HG02642 (cell line): ENCODE results near the gene BLCAP.

ENCODE experiments used
- ATAC-seq: cut with Tn5 transposase; IDR thresholded peaks from one replicate; pipeline ENCODE4 v1.9.1; 2021; ENCODE audit warnings: mild to moderate bottlenecking; ENCODE audit not compliant: unreplicated experiment, poor library complexity

The BLCAP gene

DNA sequence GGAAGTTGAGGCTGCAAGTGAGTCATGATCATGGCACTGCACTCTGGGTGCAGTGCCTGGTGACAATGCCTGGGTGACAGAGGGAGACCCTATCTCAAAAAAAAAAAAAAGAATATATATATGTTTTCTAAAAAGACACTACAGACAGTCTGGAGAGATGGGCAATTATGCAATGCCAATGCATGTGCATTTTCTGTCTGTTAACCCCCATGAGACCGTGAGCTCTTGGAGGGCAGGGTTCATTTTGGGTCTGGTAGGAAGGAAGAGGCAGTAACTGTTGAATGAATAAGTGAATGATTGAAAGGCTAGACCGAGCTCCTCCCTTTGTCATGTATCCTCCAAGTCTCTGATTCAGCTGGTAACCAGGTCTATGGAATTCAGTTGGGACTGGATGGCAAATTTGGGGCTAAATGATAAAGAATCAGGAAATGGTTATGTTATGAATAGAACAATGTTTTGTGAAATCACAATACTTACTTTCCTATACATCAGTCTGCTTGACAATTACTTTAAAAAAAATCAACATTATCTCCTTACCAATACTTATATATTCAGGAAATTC is 5.6 kb upstream of the BLCAP start:
- no peak for ATAC-seq

DNA sequence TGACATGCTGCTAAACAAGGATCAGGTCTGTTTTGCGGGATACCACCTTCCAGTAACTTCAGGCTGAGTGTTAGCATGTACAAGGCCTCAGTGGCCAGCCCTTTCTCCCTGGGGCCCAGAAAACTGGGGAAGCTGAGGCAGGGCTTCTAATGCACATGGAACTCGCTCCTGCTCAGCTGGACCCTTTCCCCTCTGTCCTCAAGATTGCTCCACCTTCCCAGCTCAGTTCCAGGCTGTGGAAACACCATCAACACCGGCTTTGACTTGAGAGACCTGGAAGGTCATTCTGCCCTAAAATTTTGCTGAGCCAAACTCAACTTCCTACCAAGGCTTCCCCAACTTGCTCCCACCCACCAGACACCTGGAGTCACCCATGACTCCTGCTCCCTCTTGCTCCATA is 4.2 kb upstream of the BLCAP start:
- ATAC-seq = no peak

DNA sequence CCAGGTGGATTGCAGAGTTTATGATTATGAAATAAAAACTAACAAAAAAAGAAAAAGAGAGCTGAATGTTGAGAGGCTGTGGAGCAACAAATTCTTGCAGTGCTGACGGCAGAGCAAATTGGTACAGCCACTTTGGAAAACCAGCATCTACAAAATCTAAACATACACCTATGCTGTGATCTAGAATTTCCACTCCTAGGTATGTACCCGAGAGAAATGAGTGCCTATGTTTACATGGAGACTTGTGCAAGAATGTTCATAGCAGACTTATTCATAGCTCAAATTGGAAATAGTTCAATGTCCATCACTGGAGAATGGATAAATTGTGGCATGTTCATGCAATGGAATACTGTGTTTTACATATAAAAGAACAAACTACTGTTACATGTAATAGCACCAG is 3.0 kb upstream of the BLCAP start:
- no peak for ATAC-seq

DNA sequence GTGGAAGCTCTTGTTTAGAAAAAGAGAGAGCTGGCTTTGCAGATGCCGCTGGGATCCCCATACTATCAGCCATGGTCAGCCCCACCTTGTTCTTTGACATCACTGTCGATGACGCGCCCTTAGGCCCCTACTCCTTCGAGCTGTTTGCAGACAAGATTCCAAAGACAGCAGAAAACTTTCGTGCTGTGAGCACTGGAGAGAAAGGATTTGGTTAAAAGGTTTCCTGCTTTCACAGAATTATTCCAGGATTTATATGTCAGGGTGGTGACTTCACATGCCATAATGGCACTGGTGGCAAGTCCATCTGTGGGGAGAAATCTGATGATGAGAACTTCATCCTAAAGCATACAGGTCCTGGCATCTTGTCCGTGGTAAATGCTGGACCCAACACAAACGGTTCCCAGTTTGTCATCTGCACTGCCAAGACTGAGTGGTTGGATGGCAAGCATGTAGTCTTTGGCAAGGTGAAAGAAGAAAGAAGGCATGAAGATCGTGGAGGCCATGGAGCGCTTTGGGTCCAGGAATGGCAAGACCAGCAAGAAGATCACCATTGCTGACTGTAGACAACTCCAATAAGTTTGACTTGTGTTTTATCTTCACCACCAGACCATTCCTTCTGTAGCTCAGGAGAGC is 2.4 kb upstream of the BLCAP start:
- ATAC-seq = no peak

DNA sequence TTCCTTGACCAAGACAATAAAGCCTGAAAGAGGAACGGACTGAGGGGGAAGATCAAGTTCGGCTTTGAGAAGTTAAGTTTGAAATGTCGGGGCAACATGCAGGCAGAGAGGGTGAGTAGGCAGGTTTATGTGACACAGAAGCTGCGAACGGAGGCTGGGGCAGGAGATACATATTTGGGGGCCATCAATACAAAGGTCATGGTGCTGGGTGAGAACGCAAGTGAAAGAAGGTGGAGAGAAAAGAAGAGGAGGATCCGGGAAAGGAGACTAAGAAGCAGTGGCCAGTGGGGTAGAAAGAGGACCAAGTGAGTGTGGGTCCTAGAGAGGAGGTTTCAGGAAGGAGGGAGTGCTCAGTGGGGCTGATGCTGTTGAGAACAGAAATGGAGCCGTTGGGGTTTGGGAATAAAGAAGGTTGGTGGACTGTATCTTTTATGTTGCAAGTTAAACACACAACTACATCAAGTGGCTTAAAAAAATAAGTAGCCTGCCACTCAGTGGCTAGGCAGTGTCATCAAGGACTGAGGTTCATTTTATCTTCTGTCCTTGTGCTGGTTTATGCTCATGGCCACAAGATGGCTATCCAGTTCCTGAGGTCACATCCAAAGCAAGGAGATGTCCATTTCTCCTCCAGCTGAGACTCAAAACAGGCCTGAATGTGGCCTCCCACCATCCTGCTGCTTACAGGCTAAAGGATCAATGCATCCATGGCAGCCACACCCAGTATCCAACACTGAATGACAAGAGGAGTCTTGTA is 1.7 kb upstream of the BLCAP start:
- no peak for ATAC-seq

DNA sequence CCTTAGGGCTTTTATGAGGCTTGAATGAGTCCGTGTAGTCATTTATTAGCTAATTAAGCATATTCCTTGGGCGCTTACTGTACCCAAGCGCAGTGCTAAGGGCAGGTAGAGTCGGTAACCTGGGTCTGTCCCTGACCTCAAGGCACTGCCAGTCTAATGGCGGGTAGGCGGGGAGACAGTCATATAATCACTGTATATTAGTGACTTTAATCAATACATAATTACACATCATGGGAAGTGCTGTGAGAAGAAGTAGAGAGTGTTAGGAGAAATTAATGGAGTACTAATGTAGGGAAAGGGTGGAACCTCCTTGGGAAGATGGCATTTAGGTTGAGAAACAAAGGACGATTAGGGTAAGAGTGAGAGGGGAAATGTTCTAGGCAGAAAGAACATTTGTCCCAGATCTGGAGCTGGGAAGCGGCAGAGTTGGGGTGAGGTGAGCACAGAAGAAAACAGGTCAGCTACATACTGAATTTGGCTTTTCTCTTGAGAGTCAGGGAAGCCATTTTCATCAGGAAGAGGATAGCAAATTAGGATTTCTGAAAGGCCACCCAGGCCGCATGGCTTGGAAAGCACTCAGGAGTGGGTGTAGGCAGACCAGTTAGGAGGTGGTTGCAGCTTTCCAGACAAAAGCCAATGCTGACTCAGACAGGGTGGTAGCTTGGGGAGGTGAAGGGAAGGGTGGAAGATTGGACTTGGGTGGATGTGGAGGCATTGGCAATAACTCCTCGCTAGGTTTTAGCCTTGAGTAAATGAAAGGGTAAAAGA is 954 bp upstream of the BLCAP start:
- ATAC-seq = no peak

DNA sequence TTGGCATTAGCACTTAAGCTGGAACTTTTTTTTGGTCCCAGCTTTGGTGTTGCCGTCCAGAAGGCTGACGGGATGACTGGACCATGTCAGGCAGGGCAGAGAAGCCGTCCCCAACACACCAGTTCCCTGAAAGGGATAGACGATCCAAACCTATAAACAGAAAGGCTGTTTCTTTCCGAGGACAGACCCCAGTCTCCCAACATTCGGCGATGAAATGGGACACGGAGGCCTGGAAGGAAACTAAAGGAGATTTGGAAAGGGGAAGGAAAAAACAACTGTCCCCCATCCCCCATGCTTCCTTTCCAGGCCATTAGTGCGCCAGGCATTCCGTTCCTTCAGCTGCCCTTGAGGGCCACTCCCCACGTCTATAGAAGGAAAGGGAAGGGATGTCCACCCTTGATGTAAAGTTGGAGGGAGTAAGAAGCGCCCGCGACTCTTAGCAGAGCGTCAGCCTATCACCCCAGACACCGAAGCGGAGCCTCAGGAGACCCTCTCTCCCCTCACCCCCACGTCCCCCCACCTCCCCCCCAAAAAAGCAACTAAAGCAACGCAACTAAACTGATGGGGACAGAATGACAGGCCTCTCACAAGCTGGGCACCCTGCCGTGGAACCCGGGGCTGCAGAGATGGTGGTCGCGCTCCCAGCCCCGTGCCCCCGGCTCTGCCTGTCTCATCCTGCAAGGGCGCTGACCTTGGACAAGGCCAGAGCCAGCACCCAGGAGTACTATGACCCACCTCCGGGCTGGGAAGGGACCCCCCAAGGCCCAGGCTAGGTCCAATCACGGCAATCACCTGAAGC is 638 bp downstream of the BLCAP start:
- no peak for ATAC-seq

DNA sequence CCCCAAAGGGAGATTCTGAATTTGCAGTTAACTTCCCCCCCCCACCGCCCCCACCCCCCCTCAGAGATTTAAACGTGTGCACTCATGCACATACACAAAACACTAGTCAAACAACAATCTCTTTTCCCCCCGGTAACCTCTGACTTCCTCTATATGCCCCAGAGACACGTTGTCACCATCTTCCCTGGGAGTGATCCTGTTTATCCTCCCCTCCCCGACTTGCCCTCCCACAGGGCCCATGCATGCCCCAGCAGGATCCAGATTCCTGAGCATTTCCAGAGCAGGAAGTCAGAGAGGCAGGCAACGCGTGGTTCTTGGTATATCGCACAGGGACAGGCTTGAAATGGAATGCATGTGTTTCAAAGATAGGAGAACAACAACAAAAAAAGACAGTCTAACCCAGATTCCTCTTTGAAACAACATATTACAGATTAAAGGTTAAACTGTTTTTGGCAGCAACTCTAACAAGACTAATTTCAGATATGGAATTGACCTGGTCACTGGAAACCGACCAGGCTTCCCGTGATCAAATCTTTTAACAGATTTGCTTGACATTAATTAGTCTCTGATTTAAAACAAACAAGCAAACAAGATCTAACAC is 1.3 kb downstream of the BLCAP start:
- no peak for ATAC-seq

DNA sequence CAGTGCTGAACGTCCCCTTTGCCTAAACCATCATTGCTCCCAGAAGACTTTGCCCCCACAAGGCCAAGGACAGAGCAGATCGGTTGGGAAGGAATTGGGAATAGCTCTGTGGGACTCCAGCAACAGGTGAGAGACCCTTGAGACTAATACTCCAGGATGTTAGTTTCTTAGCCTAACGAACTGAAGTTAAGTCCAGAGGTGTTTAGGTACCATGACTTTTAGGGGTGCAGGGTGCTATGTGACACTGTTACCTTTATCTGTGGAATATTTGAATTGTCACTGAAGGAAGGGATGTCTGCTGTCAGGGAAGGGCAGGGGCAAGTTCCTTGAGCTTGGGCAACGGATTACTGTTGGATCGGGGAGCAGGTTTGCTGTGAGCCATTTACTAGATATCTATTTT is 1.9 kb downstream of the BLCAP start:
- ATAC-seq = no peak

DNA sequence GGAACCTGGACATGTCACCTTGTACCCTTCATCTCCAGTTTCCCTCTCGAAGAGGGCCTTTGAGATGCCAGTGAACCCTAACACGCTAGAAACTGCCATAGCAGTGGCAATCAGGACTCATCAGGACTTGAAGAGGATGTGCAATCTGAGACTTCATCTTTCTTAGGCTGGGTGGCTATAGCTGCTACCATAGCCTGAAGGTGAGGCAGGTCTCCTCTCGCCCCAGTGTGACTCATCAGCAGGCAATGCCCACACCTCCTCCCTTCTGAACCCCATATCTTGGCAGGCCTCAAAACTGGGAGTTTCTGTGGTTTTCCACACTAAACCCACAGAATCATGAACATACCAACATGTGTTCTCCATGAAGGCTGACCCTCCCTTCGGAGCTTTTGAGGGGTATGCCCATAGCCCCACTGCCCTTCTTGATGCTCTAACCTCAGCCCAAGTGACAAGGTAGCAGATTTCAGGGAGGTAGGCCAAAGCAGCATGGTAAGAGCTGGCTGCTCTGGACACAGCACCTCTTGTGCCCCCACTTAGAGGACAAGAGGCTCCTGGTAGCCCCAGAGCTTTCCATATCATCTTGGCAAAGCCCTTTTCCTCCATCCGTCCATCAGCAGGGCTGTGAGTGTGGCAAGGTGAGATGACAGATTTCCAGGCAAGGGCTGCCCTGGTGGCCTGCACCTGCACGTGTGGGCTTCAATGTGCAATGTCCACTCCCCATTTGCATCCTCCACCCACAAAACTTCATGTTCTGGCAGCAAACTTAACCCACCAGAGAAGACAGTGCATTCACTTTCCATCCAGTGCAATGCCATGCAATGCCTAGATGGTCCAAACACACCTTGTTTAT is 2.6 kb downstream of the BLCAP start:
- ATAC-seq = no peak

DNA sequence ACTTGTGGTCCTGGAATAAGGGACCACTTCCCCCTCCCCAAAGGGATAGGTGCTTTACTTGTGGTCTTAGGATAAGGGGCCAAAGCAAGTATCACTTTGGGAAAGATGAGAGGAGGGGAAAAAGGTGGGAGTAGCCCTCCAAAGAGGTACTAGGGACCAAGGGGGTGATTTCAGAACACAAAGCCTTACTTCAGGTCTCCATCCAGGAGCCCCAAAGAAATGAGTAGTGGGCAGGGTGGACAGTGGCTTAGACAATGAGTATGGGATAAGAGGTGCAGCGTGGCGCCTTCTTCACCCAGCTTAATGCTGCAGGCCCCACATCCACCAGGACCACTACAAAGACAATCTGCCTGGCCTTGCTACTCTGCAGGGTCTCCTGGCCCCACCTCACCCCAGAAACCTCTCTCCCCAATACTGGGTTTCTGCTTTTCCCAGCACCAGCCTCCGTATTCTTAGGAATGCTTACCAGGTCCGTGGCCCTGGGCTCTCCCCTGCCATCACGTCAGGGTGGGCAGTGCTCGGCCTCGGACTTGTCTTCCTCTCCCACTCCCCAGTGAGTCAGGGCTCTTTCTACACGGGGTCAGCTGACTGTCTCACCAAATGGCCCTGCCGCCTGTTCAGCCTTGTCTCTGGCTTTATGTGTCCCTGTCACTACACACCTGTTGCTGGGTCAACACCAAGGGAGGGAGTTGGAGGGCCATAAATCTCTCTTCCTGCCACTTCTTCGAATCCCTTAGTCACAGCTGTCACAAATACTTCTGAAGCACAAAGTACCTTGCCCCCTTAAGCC is 3.6 kb downstream of the BLCAP start:
- no peak for ATAC-seq

DNA sequence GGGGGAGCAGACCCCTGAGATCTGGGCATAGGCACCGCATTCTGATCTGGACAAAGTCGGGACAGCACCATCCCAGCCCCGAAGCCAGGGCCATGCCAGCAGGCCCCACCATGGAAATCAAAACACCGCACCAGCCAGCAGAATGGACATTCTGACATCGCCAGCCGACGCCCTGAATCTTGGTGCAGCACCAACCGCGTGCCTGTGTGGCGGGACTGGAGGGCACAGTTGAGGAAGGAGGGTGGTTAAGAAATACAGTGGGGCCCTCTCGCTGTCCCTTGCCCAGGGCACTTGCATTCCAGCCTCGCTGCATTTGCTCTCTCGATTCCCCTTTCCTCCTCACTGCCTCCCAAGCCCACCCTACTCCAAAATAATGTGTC is 4.7 kb downstream of the BLCAP start:
- no peak for ATAC-seq

DNA sequence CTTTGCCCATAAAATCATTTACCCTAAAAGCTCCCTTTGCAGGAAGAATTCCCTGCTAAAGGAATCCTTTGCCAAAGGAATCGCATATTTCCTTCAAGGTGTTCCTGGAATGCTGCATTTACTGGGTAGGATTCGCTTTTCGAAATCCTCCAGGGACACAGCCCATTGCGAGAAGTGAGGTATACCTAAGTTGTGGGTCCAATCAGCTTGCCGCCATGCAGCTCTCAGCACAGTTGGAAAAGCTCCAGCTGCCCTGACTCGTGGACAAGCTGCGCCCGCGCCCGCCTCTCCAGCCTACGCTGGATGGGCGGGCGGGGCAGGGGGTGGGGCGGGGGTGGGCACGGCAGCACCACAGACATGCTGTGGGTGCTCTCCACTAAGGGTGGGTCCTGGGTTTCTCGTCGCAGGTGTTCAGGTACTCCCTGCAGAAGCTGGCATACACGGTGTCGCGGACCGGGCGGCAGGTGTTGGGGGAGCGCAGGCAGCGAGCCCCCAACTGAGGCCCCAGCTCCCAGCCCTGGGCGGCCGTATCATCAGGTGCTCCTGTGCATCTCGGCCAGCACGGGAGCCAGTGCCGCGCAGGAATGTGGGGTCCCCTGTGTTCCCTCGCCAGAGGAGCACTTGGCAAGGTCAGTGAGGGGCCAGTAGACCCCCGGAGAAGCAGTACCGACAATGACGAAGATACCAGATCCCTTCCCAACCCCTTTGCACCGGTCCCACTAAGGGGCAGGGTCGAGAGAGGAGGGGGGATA is 5.2 kb downstream of the BLCAP start:
- ATAC-seq = no peak

DNA sequence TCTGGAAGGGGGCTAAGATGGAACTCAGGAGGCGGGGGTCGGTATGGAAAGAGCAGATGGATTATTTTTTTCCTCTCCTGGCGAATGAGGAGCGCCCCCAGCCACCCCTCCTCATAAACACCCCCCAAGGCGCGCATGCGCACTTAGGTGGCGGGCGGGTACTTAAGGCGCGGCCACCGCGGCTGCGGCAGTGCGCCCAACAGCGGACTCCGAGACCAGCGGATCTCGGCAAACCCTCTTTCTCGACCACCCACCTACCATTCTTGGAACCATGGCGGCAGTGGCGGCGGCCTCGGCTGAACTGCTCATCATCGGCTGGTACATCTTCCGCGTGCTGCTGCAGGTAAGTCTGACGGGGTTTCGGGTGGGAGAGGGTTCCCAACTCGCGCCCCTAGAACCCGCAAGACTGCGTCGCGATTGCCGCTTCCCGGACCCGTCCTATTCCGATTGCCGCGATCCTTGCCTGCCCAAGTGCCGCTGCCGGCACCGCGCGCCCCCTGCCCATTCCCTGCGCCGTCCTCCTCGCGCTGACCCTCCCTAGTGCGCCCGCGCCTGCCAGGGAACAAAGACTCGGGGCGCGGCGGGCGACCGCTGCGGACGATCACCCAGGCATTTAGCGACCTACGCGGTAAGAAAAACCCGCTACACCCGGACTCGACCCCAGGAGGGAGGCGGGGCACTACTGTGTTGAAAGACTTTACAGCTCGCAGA is 6.5 kb downstream of the BLCAP start, which contains the start of gene NNAT:
Gene NNAT, plus strand, starts transcription at position 190 of the 711 bp plus-strand sequence. Its CDS starts 82 bp downstream, at position 272.
- no peak for ATAC-seq

DNA sequence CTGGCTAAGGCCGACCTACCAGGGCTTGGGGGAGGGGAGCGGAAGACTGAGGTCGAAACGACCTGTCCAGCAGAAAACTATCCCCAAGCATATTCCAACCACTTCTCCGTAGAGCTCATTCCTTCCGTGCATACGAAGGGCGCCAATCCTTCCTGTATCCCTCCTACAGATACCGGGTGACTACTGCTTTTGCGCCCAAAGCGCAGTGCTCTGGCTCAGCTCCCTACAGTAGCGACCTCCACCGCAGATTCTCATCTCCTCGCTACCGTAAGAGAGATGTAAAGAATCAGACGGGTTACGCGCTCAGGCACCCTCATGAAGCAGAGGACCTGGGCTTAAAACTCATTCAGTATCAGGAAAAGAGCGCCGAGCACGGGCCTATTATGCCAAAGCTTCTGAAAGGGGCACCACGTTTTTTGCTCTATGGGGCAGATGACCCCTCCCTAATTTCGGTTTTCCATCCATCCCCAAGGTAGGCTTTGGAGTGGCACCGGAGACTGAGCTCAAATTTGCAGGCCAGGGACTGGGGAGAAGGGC is 7.2 kb downstream of the BLCAP start:
- no peak for ATAC-seq

DNA sequence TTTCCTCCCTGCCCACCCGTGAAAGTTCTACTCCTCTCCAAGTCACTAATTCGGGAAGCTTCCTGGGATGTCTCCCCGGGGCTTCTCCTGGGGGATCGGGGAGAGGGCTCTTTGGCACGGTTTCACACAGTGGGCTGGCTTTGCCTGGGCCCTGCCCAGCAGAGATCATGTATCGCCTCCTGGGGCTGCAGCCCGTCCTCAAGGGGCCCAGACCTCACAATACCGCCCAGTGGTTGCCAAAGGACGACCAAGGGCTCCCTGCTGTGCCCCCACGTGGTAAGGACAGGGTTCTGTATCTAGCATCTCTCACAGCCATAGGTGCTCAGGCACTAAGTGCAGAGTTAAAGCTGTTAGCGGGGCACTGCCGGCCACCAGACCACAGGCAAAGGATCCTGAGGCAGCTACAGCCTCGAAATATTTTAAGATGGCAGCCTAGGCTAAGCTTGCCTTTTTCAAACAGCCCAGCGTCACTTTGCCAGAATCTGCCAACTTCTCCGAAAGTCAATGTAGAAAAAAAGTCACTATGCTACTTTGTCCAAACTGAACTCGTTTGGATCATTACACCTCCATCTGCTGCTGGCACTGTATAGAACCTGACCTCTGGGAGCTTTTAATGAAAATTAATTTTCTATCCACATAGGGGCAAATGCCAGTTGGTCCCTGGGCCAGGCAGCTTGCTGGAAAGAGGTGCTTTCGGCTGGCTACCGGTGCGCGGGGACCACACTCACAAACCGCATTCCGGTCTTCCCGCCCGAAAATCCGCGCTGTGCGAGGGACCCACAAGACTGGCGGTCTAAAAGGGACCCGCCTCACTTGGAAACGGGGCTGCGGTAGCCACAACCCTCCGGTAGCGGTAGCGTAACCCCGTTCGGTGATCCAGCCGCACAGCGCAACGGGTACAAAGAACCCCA is 7.9 kb downstream of the BLCAP start:
- ATAC-seq = no peak
